GM23338 (cell line): Measurements from ENCODE around the gene PIGN. TPM values are rescaled to one million over a fixed set of nuclear protein-coding genes. Genes with fewer than 3 reads are reported as not detected.

Experiments used
- ATAC-seq: fragments of 200-7000 bp; cut with Tn5 transposase; 3 replicates; pipeline ENCODE4 v1.9.1; 2020
- DNase-seq: peaks from one replicate; pipeline ENCODE4 v3.0.0-alpha.2; 2015; ENCODE audit warnings: low spot score
- H2AFZ ChIP-seq: fragments of 200-600 bp; sonication (generic); 2 replicates; pipeline ENCODE4 v1.8.0; 2016; ENCODE audit warnings: antibody characterized with exemption, mild to moderate bottlenecking, moderate library complexity
- H3F3A ChIP-seq: fragments of 200-600 bp; sonication (generic); replicated peaks from 2 replicates; pipeline ENCODE4 v1.8.0; 2017; ENCODE audit warnings: antibody characterized with exemption, mixed run types, low read depth
- H3K27ac ChIP-seq: fragments of 200-600 bp; sonication (generic); 2 replicates; pipeline ENCODE4 v1.6.1; 2016; ENCODE audit warnings: low read depth
- H3K27me3 ChIP-seq: fragments of 200-600 bp; sonication (generic); 2 replicates; pipeline ENCODE4 v1.8.0; 2016; ENCODE audit warnings: mild to moderate bottlenecking, mixed run types, moderate library complexity; ENCODE audit not compliant: insufficient read depth
- H3K36me3 ChIP-seq: fragments of 200-600 bp; sonication (generic); 2 replicates; pipeline ENCODE4 v1.8.0; 2016; ENCODE audit warnings: mild to moderate bottlenecking; ENCODE audit not compliant: insufficient read depth
- H3K4me1 ChIP-seq: fragments of 200-600 bp; sonication (generic); 2 replicates; pipeline ENCODE4 v1.8.0; 2016; ENCODE audit warnings: mild to moderate bottlenecking, moderate library complexity; ENCODE audit not compliant: insufficient read depth
- H3K4me2 ChIP-seq: fragments of 200-600 bp; sonication (generic); 2 replicates; pipeline ENCODE4 v1.7.1; 2017; ENCODE audit warnings: mixed run types
- H3K4me3 ChIP-seq: fragments of 200-600 bp; sonication (generic); 2 replicates; pipeline ENCODE4 v1.6.1; 2016; ENCODE audit warnings: mixed run types
- H3K79me2 ChIP-seq: fragments of 200-600 bp; sonication (generic); replicated peaks from 2 replicates; pipeline ENCODE4 v1.8.0; 2017; ENCODE audit warnings: mild to moderate bottlenecking; ENCODE audit not compliant: insufficient read depth
- H3K9me2 ChIP-seq: fragments of 200-600 bp; sonication (generic); 2 replicates; pipeline ENCODE4 v1.8.0; 2017; ENCODE audit not compliant: insufficient read depth
- H4K20me1 ChIP-seq: fragments of 200-600 bp; sonication (generic); replicated peaks from 2 replicates; pipeline ENCODE4 v1.8.0; 2017; ENCODE audit warnings: mild to moderate bottlenecking; ENCODE audit not compliant: insufficient read depth
- H3K27ac Mint-ChIP-seq: 2 replicates; pipeline ENCODE4 v1.8.0; 2020; ENCODE audit warnings: inconsistent platforms, mild to moderate bottlenecking, moderate library complexity, mixed read lengths
- H3K27me3 Mint-ChIP-seq: 3 replicates; pipeline ENCODE4 v1.8.0; 2022; ENCODE audit warnings: low read depth, mild to moderate bottlenecking, moderate library complexity, mixed read lengths, inconsistent platforms; ENCODE audit not compliant: insufficient read depth, poor library complexity
- H3K36me3 Mint-ChIP-seq: 3 replicates; pipeline ENCODE4 v1.8.0; 2021; ENCODE audit warnings: low read depth, mild to moderate bottlenecking, inconsistent platforms, moderate library complexity, mixed read lengths
- H3K4me1 Mint-ChIP-seq: 3 replicates; pipeline ENCODE4 v1.8.0; 2020; ENCODE audit warnings: mild to moderate bottlenecking, inconsistent platforms, mixed read lengths
- H3K4me3 Mint-ChIP-seq: 3 replicates; pipeline ENCODE4 v1.8.0; 2021; ENCODE audit warnings: moderate library complexity, mild to moderate bottlenecking, inconsistent platforms, mixed read lengths
- H3K9me3 Mint-ChIP-seq: 3 replicates; pipeline ENCODE4 v1.8.0; 2020; ENCODE audit warnings: moderate library complexity, mild to moderate bottlenecking, inconsistent platforms, mixed read lengths
- CREB1 ChIP-seq: fragments of 250-450 bp; sonication (Bioruptor Pico); IDR thresholded peaks from 2 replicates; pipeline ENCODE4 v1.5.0; 2020; ENCODE audit warnings: low read depth, mild to moderate bottlenecking, moderate library complexity
- EZH2 ChIP-seq: fragments of 200-600 bp; sonication (generic); IDR thresholded peaks from one replicate; pipeline ENCODE4 v1.8.0; 2017; ENCODE audit warnings: antibody characterized with exemption, mild to moderate bottlenecking, low read depth; ENCODE audit not compliant: unreplicated experiment
- EZH2phosphoT487 ChIP-seq: fragments of 200-600 bp; sonication (generic); IDR thresholded peaks from one replicate; pipeline ENCODE4 v1.8.1; 2018; ENCODE audit warnings: antibody characterized with exemption; ENCODE audit not compliant: unreplicated experiment
- JUNB ChIP-seq: IDR thresholded peaks from one replicate; pipeline ENCODE4 v1.6.1; 2016; ENCODE audit warnings: antibody characterized with exemption; ENCODE audit not compliant: unreplicated experiment
- NANOG ChIP-seq: IDR thresholded peaks from 2 replicates; pipeline ENCODE4 v1.6.1; 2016; ENCODE audit warnings: antibody characterized with exemption, borderline replicate concordance
- POLR2AphosphoS5 ChIP-seq: IDR thresholded peaks from 2 replicates; pipeline ENCODE4 v1.6.1; 2016; ENCODE audit warnings: antibody characterized with exemption, low read depth
- STAT1 ChIP-seq: IDR thresholded peaks from one replicate; pipeline ENCODE4 v1.6.1; 2016; ENCODE audit warnings: antibody characterized with exemption; ENCODE audit not compliant: unreplicated experiment
- ZNF114 ChIP-seq: fragments of 250-450 bp; sonication (Bioruptor Pico); IDR thresholded peaks from 2 replicates; pipeline ENCODE4 v1.5.0; 2020; ENCODE audit warnings: mild to moderate bottlenecking, moderate library complexity
- ZNF331 ChIP-seq: fragments of 250-450 bp; sonication (Bioruptor Pico); IDR thresholded peaks from 2 replicates; pipeline ENCODE4 v1.5.0; 2020; ENCODE audit warnings: low read depth, mild to moderate bottlenecking, moderate library complexity
- polyA plus RNA-seq: library from polyadenylated mRNA; unstranded; fragments of >200 nt; fragmentation: Nextera tagmentation; extraction: Ambion mirVana; gene quantifications from 2 replicates; pipeline ENCODE4 v1.2.1, GENCODE V29; 2016
- total RNA-seq: library from RNA; depleted of rRNA; stranded (reverse); fragments of >200 nt; shearing (Covaris generic); gene quantifications from 2 replicates; pipeline ENCODE4 v1.2.3, GENCODE V29; 2014
- TF ChIP-seq, protein P1 (sequence below), 2 experiments: fragments of 200-600 bp in 1 of 2; sonication (generic) in 1 of 2; conservative IDR thresholded peaks; 2 replicates each; pipeline versions ENCODE4 v1.5.1 to v1.6.1; 2016 to 2017; ENCODE audit warnings: antibody characterized with exemption in 2 of 2, low read depth in 2 of 2, mild to moderate bottlenecking in 2 of 2, moderate library complexity in 1 of 2
- TF ChIP-seq, protein P2 (sequence below): fragments of 250-450 bp; sonication (Bioruptor Pico); IDR thresholded peaks from 2 replicates; pipeline ENCODE4 v1.5.0; 2020; ENCODE audit warnings: mild to moderate bottlenecking, moderate library complexity
- TF ChIP-seq, protein P3 (sequence below): IDR thresholded peaks from 2 replicates; pipeline ENCODE4 v1.6.1; 2016; ENCODE audit warnings: antibody characterized with exemption
- TF ChIP-seq, protein P4 (sequence below): IDR thresholded peaks from one replicate; pipeline ENCODE4 v1.6.1; 2018; ENCODE audit warnings: antibody characterized with exemption; ENCODE audit not compliant: unreplicated experiment

PIGN gene
- total and polyA plus RNA-seq, 2 experiments from 2014 or later, result 9.4 to 33.0 TPM

DNA sequence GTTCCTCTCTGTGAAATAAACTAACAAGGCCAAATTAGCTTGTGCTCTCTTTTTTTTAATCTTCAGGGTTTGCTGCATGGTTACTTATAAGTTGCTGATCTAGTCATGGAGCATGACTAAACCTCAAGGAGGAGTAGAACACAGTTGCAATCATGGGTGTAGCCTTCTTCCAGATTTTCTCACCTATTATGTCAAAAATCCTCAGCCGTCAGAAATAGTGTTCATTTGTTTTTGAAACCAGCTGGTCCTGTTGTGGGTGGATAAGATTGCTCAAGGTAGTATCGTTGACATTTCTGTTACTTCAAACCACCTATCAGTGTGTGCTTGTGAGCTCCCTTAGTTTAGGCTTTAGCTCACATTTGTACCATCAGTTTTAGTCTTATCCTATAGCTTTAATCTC lies 11.4 kb upstream of the PIGN start:
- no peaks in the 10 kb centered on the region for H3K4me1 ChIP-seq
- peaks cover 100% of the 10 kb centered on the region for H3K79me2 ChIP-seq
- peaks cover 24% of the 10 kb centered on the region; the same call in 1 of the 2 replicates for H4K20me1 ChIP-seq
- no peak for TF ChIP-seq STAT1
- TF ChIP-seq, protein P1, sequence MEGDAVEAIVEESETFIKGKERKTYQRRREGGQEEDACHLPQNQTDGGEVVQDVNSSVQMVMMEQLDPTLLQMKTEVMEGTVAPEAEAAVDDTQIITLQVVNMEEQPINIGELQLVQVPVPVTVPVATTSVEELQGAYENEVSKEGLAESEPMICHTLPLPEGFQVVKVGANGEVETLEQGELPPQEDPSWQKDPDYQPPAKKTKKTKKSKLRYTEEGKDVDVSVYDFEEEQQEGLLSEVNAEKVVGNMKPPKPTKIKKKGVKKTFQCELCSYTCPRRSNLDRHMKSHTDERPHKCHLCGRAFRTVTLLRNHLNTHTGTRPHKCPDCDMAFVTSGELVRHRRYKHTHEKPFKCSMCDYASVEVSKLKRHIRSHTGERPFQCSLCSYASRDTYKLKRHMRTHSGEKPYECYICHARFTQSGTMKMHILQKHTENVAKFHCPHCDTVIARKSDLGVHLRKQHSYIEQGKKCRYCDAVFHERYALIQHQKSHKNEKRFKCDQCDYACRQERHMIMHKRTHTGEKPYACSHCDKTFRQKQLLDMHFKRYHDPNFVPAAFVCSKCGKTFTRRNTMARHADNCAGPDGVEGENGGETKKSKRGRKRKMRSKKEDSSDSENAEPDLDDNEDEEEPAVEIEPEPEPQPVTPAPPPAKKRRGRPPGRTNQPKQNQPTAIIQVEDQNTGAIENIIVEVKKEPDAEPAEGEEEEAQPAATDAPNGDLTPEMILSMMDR (conservative IDR thresholded peaks at IDR 0.05; ENCODE audit: low read depth in 2 of 2), result no peak
- no peak for TF ChIP-seq EZH2
- TF ChIP-seq CREB1 (CRISPR knock-in tag), result no peak
- TF ChIP-seq NANOG, result no peak
- TF ChIP-seq, protein P2, sequence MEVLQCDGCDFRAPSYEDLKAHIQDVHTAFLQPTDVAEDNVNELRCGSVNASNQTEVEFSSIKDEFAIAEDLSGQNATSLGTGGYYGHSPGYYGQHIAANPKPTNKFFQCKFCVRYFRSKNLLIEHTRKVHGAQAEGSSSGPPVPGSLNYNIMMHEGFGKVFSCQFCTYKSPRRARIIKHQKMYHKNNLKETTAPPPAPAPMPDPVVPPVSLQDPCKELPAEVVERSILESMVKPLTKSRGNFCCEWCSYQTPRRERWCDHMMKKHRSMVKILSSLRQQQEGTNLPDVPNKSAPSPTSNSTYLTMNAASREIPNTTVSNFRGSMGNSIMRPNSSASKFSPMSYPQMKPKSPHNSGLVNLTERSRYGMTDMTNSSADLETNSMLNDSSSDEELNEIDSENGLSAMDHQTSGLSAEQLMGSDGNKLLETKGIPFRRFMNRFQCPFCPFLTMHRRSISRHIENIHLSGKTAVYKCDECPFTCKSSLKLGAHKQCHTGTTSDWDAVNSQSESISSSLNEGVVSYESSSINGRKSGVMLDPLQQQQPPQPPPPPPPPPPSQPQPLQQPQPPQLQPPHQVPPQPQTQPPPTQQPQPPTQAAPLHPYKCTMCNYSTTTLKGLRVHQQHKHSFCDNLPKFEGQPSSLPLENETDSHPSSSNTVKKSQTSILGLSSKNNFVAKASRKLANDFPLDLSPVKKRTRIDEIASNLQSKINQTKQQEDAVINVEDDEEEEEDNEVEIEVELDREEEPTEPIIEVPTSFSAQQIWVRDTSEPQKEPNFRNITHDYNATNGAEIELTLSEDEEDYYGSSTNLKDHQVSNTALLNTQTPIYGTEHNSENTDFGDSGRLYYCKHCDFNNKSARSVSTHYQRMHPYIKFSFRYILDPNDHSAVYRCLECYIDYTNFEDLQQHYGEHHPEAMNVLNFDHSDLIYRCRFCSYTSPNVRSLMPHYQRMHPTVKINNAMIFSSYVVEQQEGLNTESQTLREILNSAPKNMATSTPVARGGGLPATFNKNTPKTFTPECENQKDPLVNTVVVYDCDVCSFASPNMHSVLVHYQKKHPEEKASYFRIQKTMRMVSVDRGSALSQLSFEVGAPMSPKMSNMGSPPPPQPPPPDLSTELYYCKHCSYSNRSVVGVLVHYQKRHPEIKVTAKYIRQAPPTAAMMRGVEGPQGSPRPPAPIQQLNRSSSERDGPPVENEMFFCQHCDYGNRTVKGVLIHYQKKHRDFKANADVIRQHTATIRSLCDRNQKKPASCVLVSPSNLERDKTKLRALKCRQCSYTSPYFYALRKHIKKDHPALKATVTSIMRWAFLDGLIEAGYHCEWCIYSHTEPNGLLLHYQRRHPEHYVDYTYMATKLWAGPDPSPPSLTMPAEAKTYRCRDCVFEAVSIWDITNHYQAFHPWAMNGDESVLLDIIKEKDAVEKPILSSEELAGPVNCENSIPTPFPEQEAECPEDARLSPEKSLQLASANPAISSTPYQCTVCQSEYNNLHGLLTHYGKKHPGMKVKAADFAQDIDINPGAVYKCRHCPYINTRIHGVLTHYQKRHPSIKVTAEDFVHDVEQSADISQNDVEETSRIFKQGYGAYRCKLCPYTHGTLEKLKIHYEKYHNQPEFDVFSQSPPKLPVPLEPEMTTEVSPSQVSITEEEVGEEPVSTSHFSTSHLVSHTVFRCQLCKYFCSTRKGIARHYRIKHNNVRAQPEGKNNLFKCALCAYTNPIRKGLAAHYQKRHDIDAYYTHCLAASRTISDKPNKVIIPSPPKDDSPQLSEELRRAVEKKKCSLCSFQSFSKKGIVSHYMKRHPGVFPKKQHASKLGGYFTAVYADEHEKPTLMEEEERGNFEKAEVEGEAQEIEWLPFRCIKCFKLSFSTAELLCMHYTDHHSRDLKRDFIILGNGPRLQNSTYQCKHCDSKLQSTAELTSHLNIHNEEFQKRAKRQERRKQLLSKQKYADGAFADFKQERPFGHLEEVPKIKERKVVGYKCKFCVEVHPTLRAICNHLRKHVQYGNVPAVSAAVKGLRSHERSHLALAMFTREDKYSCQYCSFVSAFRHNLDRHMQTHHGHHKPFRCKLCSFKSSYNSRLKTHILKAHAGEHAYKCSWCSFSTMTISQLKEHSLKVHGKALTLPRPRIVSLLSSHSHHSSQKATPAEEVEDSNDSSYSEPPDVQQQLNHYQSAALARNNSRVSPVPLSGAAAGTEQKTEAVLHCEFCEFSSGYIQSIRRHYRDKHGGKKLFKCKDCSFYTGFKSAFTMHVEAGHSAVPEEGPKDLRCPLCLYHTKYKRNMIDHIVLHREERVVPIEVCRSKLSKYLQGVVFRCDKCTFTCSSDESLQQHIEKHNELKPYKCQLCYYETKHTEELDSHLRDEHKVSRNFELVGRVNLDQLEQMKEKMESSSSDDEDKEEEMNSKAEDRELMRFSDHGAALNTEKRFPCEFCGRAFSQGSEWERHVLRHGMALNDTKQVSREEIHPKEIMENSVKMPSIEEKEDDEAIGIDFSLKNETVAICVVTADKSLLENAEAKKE (CRISPR knock-in tag), result no peak
- TF ChIP-seq EZH2phosphoT487, result no peak
- TF ChIP-seq, protein P3, sequence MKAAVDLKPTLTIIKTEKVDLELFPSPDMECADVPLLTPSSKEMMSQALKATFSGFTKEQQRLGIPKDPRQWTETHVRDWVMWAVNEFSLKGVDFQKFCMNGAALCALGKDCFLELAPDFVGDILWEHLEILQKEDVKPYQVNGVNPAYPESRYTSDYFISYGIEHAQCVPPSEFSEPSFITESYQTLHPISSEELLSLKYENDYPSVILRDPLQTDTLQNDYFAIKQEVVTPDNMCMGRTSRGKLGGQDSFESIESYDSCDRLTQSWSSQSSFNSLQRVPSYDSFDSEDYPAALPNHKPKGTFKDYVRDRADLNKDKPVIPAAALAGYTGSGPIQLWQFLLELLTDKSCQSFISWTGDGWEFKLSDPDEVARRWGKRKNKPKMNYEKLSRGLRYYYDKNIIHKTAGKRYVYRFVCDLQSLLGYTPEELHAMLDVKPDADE, result no peak
- no peak for TF ChIP-seq JUNB
- TF ChIP-seq, protein P4, sequence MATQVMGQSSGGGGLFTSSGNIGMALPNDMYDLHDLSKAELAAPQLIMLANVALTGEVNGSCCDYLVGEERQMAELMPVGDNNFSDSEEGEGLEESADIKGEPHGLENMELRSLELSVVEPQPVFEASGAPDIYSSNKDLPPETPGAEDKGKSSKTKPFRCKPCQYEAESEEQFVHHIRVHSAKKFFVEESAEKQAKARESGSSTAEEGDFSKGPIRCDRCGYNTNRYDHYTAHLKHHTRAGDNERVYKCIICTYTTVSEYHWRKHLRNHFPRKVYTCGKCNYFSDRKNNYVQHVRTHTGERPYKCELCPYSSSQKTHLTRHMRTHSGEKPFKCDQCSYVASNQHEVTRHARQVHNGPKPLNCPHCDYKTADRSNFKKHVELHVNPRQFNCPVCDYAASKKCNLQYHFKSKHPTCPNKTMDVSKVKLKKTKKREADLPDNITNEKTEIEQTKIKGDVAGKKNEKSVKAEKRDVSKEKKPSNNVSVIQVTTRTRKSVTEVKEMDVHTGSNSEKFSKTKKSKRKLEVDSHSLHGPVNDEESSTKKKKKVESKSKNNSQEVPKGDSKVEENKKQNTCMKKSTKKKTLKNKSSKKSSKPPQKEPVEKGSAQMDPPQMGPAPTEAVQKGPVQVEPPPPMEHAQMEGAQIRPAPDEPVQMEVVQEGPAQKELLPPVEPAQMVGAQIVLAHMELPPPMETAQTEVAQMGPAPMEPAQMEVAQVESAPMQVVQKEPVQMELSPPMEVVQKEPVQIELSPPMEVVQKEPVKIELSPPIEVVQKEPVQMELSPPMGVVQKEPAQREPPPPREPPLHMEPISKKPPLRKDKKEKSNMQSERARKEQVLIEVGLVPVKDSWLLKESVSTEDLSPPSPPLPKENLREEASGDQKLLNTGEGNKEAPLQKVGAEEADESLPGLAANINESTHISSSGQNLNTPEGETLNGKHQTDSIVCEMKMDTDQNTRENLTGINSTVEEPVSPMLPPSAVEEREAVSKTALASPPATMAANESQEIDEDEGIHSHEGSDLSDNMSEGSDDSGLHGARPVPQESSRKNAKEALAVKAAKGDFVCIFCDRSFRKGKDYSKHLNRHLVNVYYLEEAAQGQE, result no peak
- TF ChIP-seq ZNF114, result no peak
- TF ChIP-seq POLR2AphosphoS5, result no peak
- no peak for TF ChIP-seq ZNF331 (CRISPR knock-in tag)
- H3F3A ChIP-seq, result no peaks in the 10 kb centered on the region
- Mint-ChIP-seq H3K27me3 (no peaks in the 10 kb centered on the region), H3K27ac (no peak overlapping the region), H3K4me1 (peaks cover 4% of the 10 kb centered on the region; the same call in 2 of the 3 replicates), H3K4me3 (no peak overlapping the region), H3K36me3 (no peaks in the 10 kb centered on the region), H3K9me3 (no peaks in the 10 kb centered on the region)
- H3K27me3 ChIP-seq, result no peaks in the 10 kb centered on the region
- DNase-seq (no peak), ATAC-seq (no peak)
- no peaks in the 10 kb centered on the region for H3K36me3 ChIP-seq
- H3K4me2 ChIP-seq, result no peak overlapping the region
- H3K9me2 ChIP-seq, result no peaks in the 10 kb centered on the region
- no peak overlapping the region for H3K4me3 ChIP-seq
- H3K27ac ChIP-seq, result no peak overlapping the region
- H2AFZ ChIP-seq, result no peak overlapping the region
